ENCODE results near the gene TRIP6. TPM values are rescaled to one million over a fixed set of nuclear protein-coding genes. Genes with fewer than 3 reads are reported as not detected.

Gene TRIP6
- total and polyA plus RNA-seq, 2 experiments from 2014 or later = 50.2 to 60.1 TPM

- Histone ChIP-seq H3K36me3 (peaks cover 11% of the 10 kb centered on the region), H3K9me3 (ENCODE audit: low read depth) (no peaks in the 10 kb centered on the region), H3K27ac (no peak overlapping the region), H3K27me3 (peaks cover 21% of the 10 kb centered on the region), H3K4me3 (no peak overlapping the region), H3K4me1 (ENCODE audit: low read depth) (peaks cover 13% of the 10 kb centered on the region)
- TF ChIP-seq CTCF (IDR thresholded peaks at IDR 0.05; ENCODE audit: low read depth, low read length) = no peak
- DNase-seq (ENCODE audit: low read depth in 1 of 2, low spot score in 1 of 2) = no peak
Measured at GRCh38 chr7:100892364-100893317, 25.5 kb downstream of the TRIP6 start.

GRCh38 chr7:100893318-100893895, 26.2 kb downstream of the TRIP6 start:
- no peak for DNase-seq (ENCODE audit: low read depth in 1 of 2, low spot score in 1 of 2)
- no peak overlapping the region for H3K4me3 ChIP-seq
- peaks cover 12% of the 10 kb centered on the region for H3K4me1 ChIP-seq (ENCODE audit: low read depth)
- H3K36me3 ChIP-seq = peaks cover 3% of the 10 kb centered on the region
- TF ChIP-seq CTCF (IDR thresholded peaks at IDR 0.05; ENCODE audit: low read depth, low read length) = no peak
- H3K9me3 ChIP-seq (ENCODE audit: low read depth) = no peaks in the 10 kb centered on the region
- no peak overlapping the region for H3K27ac ChIP-seq
- H3K27me3 ChIP-seq = peaks cover 25% of the 10 kb centered on the region

GRCh38 chr7:100893910-100894721, 26.9 kb downstream of the TRIP6 start:
- DNase-seq (ENCODE audit: low read depth in 1 of 2, low spot score in 1 of 2) = no peak
- TF ChIP-seq CTCF (IDR thresholded peaks at IDR 0.05; ENCODE audit: low read depth, low read length) = no peak
- Histone ChIP-seq H3K27ac (no peak overlapping the region), H3K9me3 (ENCODE audit: low read depth) (no peaks in the 10 kb centered on the region), H3K27me3 (peaks cover 25% of the 10 kb centered on the region), H3K36me3 (no peaks in the 10 kb centered on the region), H3K4me3 (peak overlapping the region; percentile 62), H3K4me1 (ENCODE audit: low read depth) (peaks cover 7% of the 10 kb centered on the region)

GRCh38 chr7:100894860-100895700, 27.9 kb downstream of the TRIP6 start:
- H3K27ac ChIP-seq = no peak overlapping the region
- H3K9me3 ChIP-seq (ENCODE audit: low read depth) = no peaks in the 10 kb centered on the region
- H3K36me3 ChIP-seq = no peaks in the 10 kb centered on the region
- TF ChIP-seq CTCF (IDR thresholded peaks at IDR 0.05; ENCODE audit: low read depth, low read length) = peak; percentile 82
- peaks cover 7% of the 10 kb centered on the region for H3K4me1 ChIP-seq (ENCODE audit: low read depth)
- peaks cover 25% of the 10 kb centered on the region for H3K27me3 ChIP-seq
- peak overlapping the region; percentile 62 for H3K4me3 ChIP-seq
- DNase-seq (ENCODE audit: low read depth in 1 of 2, low spot score in 1 of 2) = peak in 1 of 2 donors; percentile 84

GRCh38 chr7:100895701-100895955, 28.4 kb downstream of the TRIP6 start, which contains the start of gene ACHE:
TSS of gene ACHE (minus strand) at chr7:100895888. CDS start at chr7:100894232, 1,656 bp downstream.
- peaks cover 25% of the 10 kb centered on the region for H3K27me3 ChIP-seq
- H3K4me3 ChIP-seq = peak within 1 kb of the TSS; percentile 62
- peaks cover 6% of the 10 kb centered on the region for H3K4me1 ChIP-seq (ENCODE audit: low read depth)
- H3K27ac ChIP-seq = no peak within 1 kb of the TSS
- no peak for TF ChIP-seq CTCF (IDR thresholded peaks at IDR 0.05; ENCODE audit: low read depth, low read length)
- H3K36me3 ChIP-seq = no peaks in the 10 kb centered on the region
- H3K9me3 ChIP-seq (ENCODE audit: low read depth) = no peaks in the 10 kb centered on the region
- DNase-seq (ENCODE audit: low read depth in 1 of 2, low spot score in 1 of 2) = peak in 1 of 2 donors; percentile 74

All from cardiac muscle cell (in vitro differentiated cells and primary cell).